ENCODE measurements around the gene IFNA13. TPM values are rescaled to one million over a fixed set of nuclear protein-coding genes. Genes with fewer than 3 reads are reported as not detected.
A peak's percentile ranks its signal among the peaks of the same experiment; 100 is the strongest.

The IFNA13 gene
- total RNA-seq, 2 donors from 2014 or later, result not detected

GRCh38 chr9:21348430-21348970 lies 19.4 kb downstream of the IFNA13 start:
- Histone ChIP-seq H3K27ac (no peak overlapping the region), H3K27me3 (replicated peaks; ENCODE audit: insufficient read depth) (no peaks in the 10 kb centered on the region), H3K9me3 (no peaks in the 10 kb centered on the region), H3K4me3 (no peak overlapping the region), H3K4me1 (ENCODE audit: control insufficient read depth in 1 of 2, low read depth in 2 of 2) (no peaks in the 10 kb centered on the region), H3K36me3 (no peaks in the 10 kb centered on the region)
- no peak for ATAC-seq (ENCODE audit: insufficient number of reproducible peaks, low FRiP score, low read depth)
- TF ChIP-seq CTCF (IDR thresholded peaks at IDR 0.05), result no peak
- no peak for DNase-seq (ENCODE audit: low spot score)

- no peaks in the 10 kb centered on the region for H3K27me3 ChIP-seq (replicated peaks; ENCODE audit: insufficient read depth)
- ATAC-seq (ENCODE audit: insufficient number of reproducible peaks, low FRiP score, low read depth) (no peak), DNase-seq (ENCODE audit: low spot score) (no peak)
- TF ChIP-seq CTCF (IDR thresholded peaks at IDR 0.05), result no peak
- H3K9me3 ChIP-seq, result no peaks in the 10 kb centered on the region
- no peaks in the 10 kb centered on the region for H3K36me3 ChIP-seq
- H3K27ac ChIP-seq, result no peak overlapping the region
- H3K4me3 ChIP-seq, result no peak overlapping the region
- H3K4me1 ChIP-seq (ENCODE audit: control insufficient read depth in 1 of 2, low read depth in 2 of 2), result peaks cover 3 to 4% of the 10 kb centered on the region in 2 donors
Observed at GRCh38 chr9:21340735-21341134, 27.1 kb downstream of the IFNA13 start.

GRCh38 chr9:21336457-21336856 lies 31.4 kb downstream of the IFNA13 start:
- no peak for ATAC-seq (ENCODE audit: insufficient number of reproducible peaks, low FRiP score, low read depth)
- DNase-seq (ENCODE audit: low spot score), result no peak
- TF ChIP-seq CTCF (IDR thresholded peaks at IDR 0.05), result no peak

GRCh38 chr9:21334701-21335632 lies 32.9 kb downstream of the IFNA13 start, which contains the start of gene KLHL9:
TSS of gene KLHL9 (minus strand) at chr9:21335404. CDS start at chr9:21334859, 545 bp downstream.
- Histone ChIP-seq H3K27me3 (replicated peaks; ENCODE audit: insufficient read depth) (no peaks in the 10 kb centered on the region), H3K36me3 (no peaks in the 10 kb centered on the region), H3K27ac (peak within 1 kb of the TSS; percentile 82 to 85), H3K9me3 (no peaks in the 10 kb centered on the region), H3K4me3 (peak within 1 kb of the TSS; percentile 87), H3K4me1 (ENCODE audit: control insufficient read depth in 1 of 2, low read depth in 2 of 2) (peaks cover 46 to 47% of the 10 kb centered on the region in 2 donors)
- no peak for TF ChIP-seq CTCF (IDR thresholded peaks at IDR 0.05)
- peak; percentile 65 for DNase-seq (ENCODE audit: low spot score)
- peak; percentile 96 for ATAC-seq (ENCODE audit: insufficient number of reproducible peaks, low FRiP score, low read depth)

More at GRCh38 chr9:21336457-21336856, 31.4 kb downstream of the IFNA13 start:
- no peaks in the 10 kb centered on the region for H3K36me3 ChIP-seq
- H3K27me3 ChIP-seq (replicated peaks; ENCODE audit: insufficient read depth), result no peaks in the 10 kb centered on the region
- no peaks in the 10 kb centered on the region for H3K9me3 ChIP-seq
- H3K4me1 ChIP-seq (ENCODE audit: control insufficient read depth in 1 of 2, low read depth in 2 of 2), result peaks cover 31 to 33% of the 10 kb centered on the region in 2 donors
- no peak overlapping the region for H3K27ac ChIP-seq
- no peak overlapping the region for H3K4me3 ChIP-seq

GRCh38 chr9:21333226-21333625 lies 34.6 kb downstream of the IFNA13 start:
- Histone ChIP-seq H3K4me1 (ENCODE audit: control insufficient read depth in 1 of 2, low read depth in 2 of 2) (peaks cover 61 to 62% of the 10 kb centered on the region in 2 donors), H3K4me3 (peak overlapping the region; percentile 87), H3K9me3 (no peaks in the 10 kb centered on the region), H3K27ac (no peak overlapping the region), H3K27me3 (replicated peaks; ENCODE audit: insufficient read depth) (no peaks in the 10 kb centered on the region), H3K36me3 (no peaks in the 10 kb centered on the region)
- DNase-seq (ENCODE audit: low spot score) (no peak), ATAC-seq (ENCODE audit: insufficient number of reproducible peaks, low FRiP score, low read depth) (no peak)
- TF ChIP-seq CTCF (IDR thresholded peaks at IDR 0.05), result no peak

All from thoracic aorta (tissue), 2 donors.